ENCODE results near the gene GATA3.

The GATA3 gene

DNA sequence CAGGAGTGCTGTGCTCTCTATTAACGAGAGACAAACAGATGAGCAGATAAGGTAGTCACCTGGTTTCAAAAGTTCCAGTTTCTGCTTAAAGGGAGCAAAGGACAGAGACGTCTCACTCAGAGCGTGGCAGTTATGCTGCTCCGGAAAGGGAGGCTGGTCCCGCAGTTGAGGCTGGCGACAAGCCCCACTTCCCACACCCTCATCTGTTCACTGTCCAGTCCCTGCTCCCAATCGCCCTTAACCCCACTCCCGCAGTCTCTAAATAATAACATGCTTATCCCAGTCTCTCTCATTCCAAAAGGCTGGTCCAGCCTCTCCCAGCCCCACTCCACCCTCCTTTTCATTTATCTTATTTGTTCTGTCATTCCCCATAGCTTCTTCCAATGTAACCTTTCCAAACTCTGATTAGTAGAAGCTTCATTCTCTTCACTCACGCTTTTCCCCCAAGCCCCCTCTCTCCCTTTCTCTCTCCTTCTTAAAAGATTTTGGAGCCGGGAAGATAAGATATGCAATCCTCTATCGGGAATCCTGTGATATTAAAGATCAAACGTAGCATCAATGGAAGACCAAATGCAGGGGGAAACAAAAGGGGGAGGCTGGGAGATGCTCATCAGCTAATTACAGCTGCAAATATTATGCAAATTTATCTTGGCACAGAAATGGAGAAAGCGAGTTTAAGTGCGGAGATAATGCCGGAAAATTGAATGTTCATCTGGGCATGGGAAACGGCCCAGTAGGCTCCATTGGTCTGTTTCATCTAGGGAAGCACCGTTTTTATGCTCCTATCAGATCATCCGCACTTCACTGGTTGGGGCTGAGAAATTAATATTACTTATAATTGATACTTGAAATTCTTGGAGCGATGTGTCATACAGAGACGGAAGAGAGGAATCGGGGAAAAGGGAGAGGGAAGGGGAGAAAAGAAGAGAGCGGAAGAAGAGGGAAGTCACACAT, 16.3 kb upstream of the GATA3 start:
- no peak for DNase-seq (ENCODE audit: low read depth)

DNA sequence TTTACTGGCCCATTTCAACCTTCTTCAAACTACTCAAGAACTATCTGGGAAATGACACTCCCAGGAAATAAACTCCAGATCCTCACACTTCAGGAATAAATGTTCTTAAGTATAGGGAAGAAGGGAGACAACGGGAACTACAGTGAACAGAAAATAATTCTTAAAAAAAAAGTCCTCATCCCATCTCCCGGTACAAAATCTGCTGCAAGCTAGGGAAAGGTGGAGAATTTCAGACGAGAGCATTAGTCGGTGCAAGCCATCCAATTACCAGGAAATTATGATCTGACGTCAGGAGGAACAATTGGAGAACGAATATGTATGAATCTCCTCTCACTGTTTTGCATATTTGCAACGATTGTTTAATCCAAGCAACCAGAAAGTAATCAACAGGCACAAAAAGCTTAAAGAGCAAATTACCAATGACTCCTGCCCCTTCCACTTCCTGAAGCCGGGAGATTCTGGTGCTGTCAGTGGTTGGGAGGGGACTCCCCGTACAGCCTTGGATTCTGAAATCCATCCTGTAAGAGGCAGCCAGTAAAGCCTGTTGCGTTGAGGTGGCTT, 15.1 kb upstream of the GATA3 start:
- DNase-seq (ENCODE audit: low read depth), result no peak

DNA sequence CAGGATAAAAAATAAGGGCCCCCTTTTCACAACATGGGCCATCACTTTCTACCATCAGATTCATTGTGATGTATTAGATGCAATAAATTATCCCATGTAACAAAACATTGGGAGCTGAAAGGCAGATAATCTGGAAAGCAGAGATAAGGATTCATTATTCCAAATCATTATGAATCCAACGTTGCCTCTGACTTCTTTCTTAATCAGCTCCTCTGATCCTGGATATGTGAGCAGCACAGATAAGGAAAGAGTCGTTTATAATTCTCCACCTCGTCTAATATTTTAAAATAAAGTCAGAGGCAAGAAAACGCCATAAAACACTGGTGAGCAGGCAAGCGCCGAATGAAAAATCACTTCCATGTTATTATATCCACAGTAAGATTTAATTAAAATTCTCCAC, 13.8 kb upstream of the GATA3 start:
- DNase-seq (ENCODE audit: low read depth), result no peak

DNA sequence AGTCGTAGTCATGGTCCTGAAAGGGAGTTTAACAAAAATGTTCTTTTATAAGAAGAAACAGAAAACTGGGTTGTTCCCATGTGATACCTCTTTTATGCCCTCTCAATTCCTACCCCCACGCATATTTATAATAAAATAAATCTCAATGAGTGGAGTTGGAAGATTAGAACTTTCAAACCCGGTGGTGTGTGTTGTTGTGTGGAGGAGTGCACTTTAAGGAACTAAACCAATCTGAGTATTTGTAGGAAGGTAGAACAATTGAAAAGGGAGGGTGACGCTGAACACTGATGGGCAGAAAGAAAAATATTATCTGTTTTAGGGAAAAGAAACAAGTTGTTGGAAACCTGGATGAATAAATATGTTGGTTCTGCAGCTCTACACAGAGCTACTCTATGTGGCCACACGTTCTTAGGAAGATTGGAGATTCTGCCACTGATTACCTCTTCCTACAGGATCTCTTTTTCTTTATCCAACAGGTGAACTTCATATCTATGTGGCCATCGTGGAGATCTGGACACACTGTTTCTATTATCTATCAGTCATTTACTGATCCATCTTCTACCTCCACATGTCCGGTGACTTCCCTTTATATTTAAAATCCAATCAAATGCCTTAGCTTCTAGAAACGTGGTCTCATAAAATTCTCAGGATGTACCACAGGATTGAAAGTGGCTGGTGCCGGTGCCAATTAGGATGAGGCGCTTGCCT, 13.1 kb upstream of the GATA3 start:
- no peak for DNase-seq (ENCODE audit: low read depth)

DNA sequence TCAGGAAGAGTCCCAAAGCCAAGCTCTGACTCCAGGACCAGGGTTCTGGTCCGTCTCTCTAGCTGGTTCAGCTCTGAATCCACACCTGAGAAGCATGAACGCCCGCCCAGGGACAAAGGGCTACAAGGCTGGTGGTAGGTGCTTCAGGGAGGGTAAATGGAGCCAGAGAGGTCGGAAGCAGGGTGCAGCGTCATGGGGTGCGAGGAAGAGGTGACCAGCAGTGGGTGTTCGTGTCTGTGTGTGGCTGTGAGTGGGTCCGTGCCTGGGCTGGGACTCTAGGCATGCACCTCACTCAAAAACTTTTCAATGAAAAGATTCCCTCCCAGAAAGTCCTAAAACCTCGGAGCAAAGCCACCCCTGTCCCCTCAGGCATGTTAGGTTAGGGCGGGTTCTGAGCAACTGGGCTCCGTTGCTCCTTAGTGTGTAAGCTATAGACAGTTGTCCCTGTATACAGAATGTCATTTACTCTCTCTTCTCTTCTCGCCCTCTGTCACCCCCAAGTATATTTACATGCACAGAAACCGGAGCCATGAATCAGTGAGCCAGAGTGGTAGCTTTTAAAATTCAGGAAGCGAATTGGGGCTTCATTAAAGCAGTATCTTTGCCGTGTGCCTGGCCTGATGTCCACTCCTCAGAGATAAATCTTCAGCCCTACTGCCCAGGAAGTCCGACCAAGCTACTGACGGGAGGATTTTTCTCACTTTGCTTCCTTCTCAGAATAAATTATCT, 12.3 kb upstream of the GATA3 start:
- no peak for DNase-seq (ENCODE audit: low read depth)

DNA sequence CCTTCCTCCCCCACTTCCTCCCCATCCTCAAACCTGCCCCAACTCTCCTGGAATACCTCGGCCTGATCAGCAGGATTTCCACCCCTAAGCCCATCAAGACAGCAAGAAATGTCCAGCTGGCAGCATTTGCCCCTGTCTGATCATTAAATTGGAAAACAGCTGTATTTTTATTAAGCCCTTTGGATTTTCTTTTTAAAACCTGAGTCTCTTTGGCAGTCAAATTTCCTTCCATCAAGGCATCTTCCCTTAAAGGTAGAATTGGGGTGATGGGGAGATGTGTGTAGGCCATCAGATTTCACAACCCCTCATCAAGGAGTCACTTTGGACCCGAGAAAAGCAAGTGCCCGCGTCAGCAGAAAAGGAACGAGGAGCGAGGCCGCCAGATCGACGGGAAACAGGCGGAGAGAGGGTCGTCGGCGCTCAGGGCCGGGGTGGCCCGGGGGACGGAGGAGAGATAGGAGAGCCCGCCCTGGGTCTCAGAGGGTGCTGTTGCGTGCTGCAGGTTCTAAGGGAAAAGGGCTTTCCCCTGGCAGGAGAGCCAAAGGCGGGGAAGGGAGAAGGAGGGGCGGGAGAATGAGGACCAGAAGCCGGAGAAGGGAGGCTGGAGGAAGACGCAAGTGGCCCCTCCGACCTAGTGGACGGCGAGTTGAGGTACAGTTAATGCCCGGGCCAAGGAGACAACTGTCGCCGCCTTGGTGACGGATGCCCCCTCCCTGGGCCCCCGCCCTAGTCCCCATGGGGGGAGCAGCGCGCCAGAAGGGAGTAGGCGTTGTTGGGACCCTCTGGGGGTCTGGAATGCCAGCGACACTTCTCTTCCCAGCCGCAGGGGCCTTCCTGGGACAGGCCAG, 11.5 kb upstream of the GATA3 start:
- DNase-seq (ENCODE audit: low read depth), result no peak

DNA sequence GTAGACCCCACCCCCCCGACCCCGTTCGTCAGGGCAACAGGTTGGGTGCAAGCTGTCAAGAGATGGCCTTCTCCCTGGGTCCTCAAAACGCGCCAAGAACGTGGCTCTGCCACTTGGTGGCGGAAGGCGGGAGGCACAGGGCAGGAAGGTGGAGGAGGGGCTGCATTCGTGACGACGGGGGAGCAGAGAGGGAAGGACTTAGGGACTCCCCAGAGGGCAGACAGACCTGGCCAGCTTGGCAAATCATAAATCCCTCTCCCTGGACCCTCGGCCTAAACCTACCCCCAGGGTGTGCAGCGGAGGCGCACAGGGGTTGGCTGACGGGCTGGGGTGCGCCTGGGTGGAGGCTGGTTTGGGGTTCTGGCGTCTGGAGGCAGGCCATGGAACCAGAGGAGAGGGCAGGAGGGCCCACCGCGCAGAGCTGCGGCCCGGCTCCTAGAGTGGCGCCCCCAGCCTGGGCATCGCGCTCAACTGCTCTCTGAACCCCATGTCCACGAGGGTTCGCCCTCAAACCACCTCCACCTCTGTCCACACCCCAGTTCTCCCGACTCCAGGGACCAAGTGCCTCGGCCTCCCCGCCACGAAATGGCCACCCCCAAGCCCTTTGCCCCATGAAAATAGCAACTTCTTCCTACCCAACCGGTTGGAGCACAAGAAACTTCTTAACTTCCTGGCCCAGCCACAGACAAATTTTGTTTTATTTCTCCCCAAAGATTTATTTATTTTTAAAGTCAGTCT, 10.8 kb upstream of the GATA3 start:
- no peak for DNase-seq (ENCODE audit: low read depth)

DNA sequence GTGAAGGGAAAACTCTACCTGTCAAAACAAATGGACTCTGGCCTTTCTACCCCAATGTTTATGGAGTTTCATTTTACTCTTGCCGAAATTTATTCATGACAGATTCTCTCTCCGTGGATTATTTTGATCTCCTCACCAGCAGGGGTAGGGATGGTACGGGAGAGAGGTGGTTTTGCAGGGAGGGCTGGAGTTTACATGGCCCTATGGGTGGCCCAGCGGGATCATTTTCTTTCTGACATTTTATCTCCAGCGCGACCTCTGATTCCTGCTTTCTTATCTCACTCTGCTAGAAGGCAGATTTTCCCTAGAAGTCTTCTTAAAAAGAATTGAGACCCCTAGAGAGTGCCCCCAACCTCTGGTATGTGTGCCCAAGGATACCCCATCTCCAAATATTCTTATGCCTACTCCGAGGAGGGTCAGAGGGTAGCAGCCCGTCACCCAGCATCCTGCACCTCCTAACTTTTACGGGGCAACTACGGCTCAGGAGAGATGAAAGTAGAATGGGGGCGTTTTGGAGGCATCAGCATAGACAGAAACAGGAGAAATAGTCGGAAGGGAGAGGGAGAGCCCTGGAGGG, 10.1 kb upstream of the GATA3 start:
- DNase-seq (ENCODE audit: low read depth), result no peak

DNA sequence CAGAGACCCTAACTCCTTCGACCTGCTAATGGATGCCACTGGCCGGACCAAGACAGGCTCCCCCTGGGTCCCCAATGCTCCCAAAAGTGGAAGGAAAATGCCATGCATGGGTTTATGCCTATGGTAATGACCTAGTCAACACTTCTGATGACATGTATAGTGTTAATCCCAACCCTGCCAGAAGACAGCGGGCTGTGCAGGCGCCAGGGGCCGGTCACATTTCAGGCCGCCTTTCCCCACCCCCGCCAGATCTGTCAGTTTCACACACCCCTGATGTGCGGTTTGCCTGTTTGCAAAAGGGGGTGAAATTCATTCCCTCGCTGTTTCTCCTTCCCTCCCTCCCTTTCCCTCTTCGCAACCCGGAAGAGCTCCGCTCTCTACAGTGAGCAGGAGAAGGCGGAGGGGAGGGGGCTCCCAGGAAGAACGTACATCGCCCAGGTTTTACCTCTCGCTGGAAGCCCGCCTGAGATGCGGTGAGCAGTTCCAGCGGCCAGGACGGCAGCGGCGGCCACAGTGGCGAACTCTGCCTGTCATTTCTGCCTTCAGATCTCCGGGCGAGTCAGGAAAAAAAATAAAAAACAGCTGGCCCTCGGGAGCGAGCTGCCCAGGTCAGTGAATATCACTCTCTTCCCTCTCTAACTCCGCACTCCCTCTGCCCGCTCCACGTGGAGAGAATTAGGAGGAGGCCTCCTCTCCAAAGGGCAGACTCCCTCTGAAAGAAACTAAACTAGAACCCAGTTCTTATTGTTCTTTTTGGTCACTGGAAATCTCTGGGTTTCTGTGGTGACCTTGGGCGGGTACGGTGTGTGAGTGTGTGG, 9.4 kb upstream of the GATA3 start:
- DNase-seq (ENCODE audit: low read depth), result no peak

DNA sequence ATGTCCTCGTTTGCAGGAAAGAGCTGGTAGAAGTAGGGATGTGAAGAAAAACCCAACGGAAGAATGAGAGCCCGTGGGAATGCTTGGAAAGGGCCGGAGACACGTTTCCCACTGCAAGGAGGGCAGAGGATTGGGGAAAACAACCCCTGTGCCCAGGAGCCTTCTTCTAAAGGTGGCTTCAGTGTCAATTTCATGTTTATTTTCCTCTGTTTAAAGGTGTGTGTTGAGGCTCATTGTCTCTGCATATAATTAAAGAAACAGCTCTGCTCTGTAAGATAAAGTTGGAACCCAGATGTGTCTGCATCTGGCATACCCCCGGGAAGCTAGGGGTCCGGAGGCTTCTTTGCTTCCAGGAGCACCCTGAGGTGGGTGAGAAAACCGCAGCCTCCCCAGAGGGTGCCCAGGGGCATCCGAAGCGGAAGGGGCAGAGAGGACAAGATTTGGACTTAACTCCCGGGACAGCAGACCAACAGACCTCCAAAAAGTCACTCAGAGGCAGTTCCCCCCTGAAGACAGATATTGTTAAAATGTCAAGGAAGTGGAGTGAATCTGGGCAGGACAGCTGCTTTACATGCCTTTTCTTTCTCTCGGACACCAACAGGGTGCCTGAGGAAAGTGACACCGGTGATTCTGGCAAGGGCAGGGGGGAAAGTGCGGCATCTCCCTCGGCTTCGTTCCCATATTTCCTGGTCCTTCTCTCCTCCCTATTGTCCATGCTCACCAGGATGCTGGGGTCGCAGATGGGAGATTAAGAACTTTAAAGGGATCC, 8.6 kb upstream of the GATA3 start:
- no peak for DNase-seq (ENCODE audit: low read depth)

DNA sequence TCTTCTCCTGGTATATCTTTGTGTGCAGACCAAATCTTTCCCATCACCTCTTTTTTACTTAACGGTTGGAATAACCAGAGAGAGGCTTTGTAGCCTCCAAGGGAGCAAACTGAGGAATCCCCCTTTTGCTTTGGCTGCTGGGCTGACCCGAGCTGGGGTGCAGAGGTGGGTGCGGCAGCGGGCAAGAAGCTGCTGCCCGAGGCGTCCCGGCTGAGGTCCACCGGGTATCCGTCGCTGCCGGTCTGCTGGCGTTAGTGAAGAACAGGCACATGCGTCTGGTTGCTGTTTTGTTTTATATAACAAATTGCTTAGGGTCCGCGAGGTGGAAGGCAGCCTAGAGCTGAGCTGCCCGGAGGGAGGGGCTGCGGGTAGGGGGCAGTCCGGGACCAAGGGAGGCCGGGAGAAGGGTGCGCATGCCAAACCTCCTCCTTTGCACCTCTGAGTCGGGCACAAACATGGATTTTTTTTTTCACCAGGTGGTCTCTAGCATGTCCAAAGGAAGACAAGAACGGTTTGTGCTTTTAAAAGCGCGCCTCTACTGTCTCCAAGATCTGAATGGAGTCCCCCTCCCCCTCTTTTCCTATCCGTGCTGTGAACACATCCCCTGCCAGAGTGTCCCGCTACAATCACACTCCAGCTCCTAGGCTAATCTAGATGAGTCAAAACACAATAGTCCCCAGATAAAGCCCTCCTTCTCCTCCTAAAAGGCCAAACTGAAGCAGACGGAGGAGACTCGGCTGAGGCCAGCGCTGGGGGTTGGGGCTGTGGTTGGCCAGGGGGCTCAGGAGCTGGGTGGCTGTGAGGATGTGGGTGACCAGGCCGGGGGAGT, 6.8 kb upstream of the GATA3 start:
- no peak for DNase-seq (ENCODE audit: low read depth)

DNA sequence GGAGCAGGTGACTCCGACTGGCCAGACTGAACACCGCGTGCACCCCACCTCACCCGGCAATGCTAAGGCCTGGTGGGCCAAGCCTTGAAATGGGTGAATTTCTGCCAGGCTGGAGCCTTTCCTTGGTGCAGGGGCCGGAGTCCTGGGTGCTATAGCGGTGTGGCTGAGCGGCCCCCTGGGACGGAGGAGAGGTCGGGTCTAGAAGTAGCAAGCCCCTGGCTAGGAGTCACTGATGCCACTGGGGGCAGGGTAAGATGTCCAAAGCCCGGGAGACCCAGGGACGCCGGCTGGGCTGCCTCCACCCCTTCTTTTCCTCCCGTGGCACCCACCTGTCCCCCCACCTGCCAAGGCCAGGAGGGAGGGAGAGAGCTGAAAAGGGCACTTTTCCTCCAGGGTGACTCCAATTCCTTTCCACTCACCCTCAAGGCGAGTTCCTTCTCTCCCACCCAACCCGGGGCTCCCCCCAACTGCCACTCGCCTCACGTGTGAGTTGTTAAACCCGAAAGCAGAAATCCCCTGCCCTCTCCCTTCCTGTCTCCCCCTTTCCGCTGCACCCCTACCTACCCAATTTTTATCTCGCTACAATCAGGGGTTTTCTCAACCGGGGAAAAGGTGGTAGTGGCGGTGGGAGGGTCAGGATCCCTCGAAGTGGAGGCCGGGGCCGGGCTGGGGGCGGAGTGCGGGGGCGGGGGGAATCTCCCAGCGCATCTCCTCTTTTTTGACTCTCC, 6.0 kb upstream of the GATA3 start:
- DNase-seq (ENCODE audit: low read depth), result no peak

DNA sequence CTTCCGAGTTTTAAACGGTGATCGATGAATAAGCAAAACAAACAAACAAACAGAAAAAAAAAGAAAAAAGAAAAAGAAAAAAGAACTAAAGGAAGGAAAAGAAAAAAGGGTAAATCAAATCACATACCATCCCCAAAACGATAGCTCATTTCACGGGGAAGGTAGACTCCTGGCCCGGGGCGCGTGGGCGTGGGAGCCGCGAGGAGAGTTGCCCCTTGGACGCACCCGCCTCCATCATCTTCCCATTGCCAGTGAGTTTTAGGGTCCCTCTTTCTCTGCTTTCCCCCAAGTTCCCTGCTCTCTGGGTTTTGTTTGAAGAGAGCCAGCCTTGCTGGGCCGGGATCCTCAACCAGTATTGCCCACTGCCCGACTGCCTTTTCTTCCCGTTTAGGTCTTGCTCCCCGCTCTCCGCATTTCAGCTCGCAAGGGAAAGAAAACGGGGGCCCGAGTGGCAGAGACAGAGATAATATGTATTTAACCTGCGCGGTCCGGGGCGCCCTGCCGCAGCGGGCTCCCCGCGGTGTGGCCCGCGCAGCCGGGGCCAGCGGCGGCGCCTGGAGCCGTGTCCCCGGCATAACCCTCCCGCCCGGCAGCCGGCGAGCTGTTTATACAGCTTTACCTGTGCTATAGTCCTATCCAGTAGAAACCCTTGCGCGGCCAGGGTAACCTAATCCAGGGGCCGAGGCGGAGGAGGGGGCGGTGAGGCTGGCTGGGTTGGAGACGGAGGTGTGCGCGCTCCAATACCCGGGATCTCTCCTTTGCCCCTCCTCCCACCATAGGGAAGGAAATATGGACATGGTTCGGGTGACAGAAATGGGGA, 5.2 kb upstream of the GATA3 start:
- no peak for DNase-seq (ENCODE audit: low read depth)

DNA sequence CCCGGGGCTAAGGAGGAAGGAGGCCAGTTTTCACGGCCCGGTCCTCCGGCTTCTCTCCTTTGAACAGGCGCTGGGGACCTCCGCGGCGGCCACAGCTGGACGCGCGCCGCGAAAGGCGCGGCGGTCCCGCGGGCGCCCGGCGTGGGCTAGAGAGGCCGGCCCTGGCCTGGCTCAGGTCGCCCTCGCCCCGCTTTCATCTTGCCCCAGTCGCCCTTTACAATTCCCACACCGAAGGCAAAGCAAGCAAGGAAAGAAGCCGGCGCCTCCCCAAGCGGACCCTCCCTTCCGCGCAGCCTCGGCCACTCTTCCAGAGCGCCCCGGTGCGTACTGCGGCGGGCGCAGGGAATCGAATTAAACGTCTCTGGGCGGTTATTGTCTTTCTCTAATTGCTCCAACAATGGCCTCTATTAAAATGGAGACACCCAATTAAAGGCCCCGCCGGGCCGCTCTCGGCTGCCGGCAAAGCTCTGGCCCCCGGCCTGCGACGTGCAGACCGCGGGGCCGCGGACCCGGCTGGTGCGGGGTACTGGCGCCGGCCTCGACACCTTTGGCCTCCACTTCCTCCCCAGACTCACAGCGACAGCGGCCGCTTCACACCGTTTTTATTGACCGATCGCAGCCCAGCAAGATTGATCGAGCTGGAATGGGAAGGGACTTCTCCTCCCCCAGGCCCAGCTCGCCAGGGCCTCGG, 4.5 kb upstream of the GATA3 start:
- DNase-seq (ENCODE audit: low read depth), result no peak

DNA sequence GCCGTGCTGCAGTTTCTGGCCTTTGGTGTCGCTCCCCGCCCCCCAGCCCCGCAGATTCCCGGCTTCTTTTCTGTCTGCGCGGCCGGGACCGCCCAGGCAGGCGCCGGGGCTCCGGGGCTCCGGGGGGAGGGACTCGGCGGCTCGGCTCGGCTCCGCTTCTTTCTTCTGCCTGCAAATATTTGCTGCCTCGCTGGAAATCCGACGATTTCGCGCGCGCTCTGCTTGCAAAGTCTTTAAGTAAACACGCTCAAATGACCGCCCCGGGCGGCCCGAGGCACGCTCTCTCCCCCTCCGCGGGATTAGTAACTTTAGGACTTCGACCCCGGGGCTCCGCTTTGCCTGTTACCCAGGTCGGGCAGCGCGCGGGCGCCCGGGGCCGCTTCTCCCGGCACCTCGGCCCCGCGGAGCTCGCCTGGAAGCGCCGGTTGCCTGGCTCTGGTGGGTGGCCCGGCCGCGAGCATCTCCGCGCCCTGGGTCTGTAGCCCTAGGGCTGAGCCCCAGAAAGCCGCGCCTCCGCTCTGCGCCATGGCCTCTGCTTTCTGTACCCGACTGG, 3.9 kb upstream of the GATA3 start:
- no peak for DNase-seq (ENCODE audit: low read depth)
